Mesodermal cell (in vitro differentiated cells): ENCODE measurements around the gene APP.

Source experiments
- H3K27ac ChIP-seq: 2 replicates; pipeline ENCODE4 v1.7.0; 2013; ENCODE audit warnings: mild to moderate bottlenecking, low read depth, low read length, moderate library complexity; ENCODE audit not compliant: severe bottlenecking
- H3K36me3 ChIP-seq: 2 replicates; pipeline ENCODE4 v1.7.1; 2013; ENCODE audit warnings: mild to moderate bottlenecking, low read length, moderate library complexity; ENCODE audit not compliant: control insufficient read depth, insufficient read depth
- H3K4me1 ChIP-seq: one replicate; pipeline ENCODE4 v1.7.1; 2013; ENCODE audit warnings: mild to moderate bottlenecking, low read length; ENCODE audit not compliant: insufficient read depth, control insufficient read depth, poor library complexity, severe bottlenecking
- H3K4me3 ChIP-seq: 2 replicates; pipeline ENCODE4 v1.7.0; 2013; ENCODE audit warnings: low read length, control low read depth, mild to moderate bottlenecking; ENCODE audit not compliant: insufficient read depth, poor library complexity, severe bottlenecking; ENCODE audit errors: extremely low read depth
- H3K9me3 ChIP-seq: 2 replicates; pipeline ENCODE4 v1.7.1; 2013; ENCODE audit warnings: mild to moderate bottlenecking, low read length, moderate library complexity; ENCODE audit not compliant: control insufficient read depth
- WGBS, 2 experiments: methylation state at CpG; one replicate each; pipeline ENCODE4 v1.1.5; 2013; ENCODE audit warnings: missing lambda C conversion rate in 2 of 2; ENCODE audit not compliant: insufficient coverage in 2 of 2; 5-methylcytosine and 5-hydroxymethylcytosine counted together

APP gene

GRCh38 chr21:25872271-25872670 lies 298.3 kb downstream of the APP start:
- no peak overlapping the region for H3K27ac ChIP-seq
- H3K36me3 ChIP-seq = peaks cover 11% of the 10 kb centered on the region
- H3K4me1 ChIP-seq = no peaks in the 10 kb centered on the region
- no peaks in the 10 kb centered on the region for H3K9me3 ChIP-seq
- WGBS, 2 experiments = 92% methylated on average over 2 of the region's 4 CpGs; no CpG with 5 or more reads in 1 of the 2 experiments
- no peak overlapping the region for H3K4me3 ChIP-seq

- WGBS, 2 experiments = 94 to 100% methylated on average over 2 of the region's 3 CpGs
- no peaks in the 10 kb centered on the region for H3K9me3 ChIP-seq
- no peak overlapping the region for H3K27ac ChIP-seq
- H3K4me1 ChIP-seq = no peaks in the 10 kb centered on the region
- H3K4me3 ChIP-seq = no peak overlapping the region
- peaks cover 11% of the 10 kb centered on the region for H3K36me3 ChIP-seq
Observed at GRCh38 chr21:25871566-25871965, 299.0 kb downstream of the APP start.

GRCh38 chr21:25870084-25870483 lies 300.5 kb downstream of the APP start:
- Histone ChIP-seq H3K9me3 (no peaks in the 10 kb centered on the region), H3K27ac (no peak overlapping the region), H3K36me3 (peaks cover 11% of the 10 kb centered on the region), H3K4me3 (no peak overlapping the region), H3K4me1 (peaks cover 3% of the 10 kb centered on the region)
- 88 to 96% methylated on average over 4 of the region's 4 CpGs for WGBS, 2 experiments

GRCh38 chr21:25867061-25867460 lies 303.5 kb downstream of the APP start:
- WGBS, 2 experiments = 88 to 90% methylated on average over 1 of the region's 1 CpG
- H3K4me1 ChIP-seq = peaks cover 3% of the 10 kb centered on the region
- H3K36me3 ChIP-seq = peaks cover 3% of the 10 kb centered on the region

GRCh38 chr21:25863747-25864146 lies 306.8 kb downstream of the APP start:
- 90 to 96% methylated on average over 3 of the region's 4 CpGs for WGBS, 2 experiments
- H3K4me3 ChIP-seq = no peak overlapping the region
- no peak overlapping the region for H3K27ac ChIP-seq
- peaks cover 3% of the 10 kb centered on the region for H3K4me1 ChIP-seq
- H3K9me3 ChIP-seq = no peaks in the 10 kb centered on the region
- no peaks in the 10 kb centered on the region for H3K36me3 ChIP-seq

More at GRCh38 chr21:25867061-25867460, 303.5 kb downstream of the APP start:
- H3K9me3 ChIP-seq = no peaks in the 10 kb centered on the region
- no peak overlapping the region for H3K4me3 ChIP-seq
- H3K27ac ChIP-seq = no peak overlapping the region

- Histone ChIP-seq H3K36me3 (no peaks in the 10 kb centered on the region), H3K9me3 (no peaks in the 10 kb centered on the region), H3K4me1 (peaks cover 3% of the 10 kb centered on the region), H3K27ac (no peak overlapping the region), H3K4me3 (no peak overlapping the region)
- WGBS, 2 experiments = 80 to 100% methylated on average over 1 of the region's 1 CpG
Observed at GRCh38 chr21:25863031-25863430, 307.5 kb downstream of the APP start.

- Histone ChIP-seq H3K27ac (no peak overlapping the region), H3K36me3 (no peaks in the 10 kb centered on the region), H3K4me1 (peaks cover 3% of the 10 kb centered on the region), H3K4me3 (no peak overlapping the region), H3K9me3 (no peaks in the 10 kb centered on the region)
- 80% methylated on average over 1 of the region's 1 CpG for WGBS, 2 experiments
Observed at GRCh38 chr21:25862596-25862995, 308.0 kb downstream of the APP start.

GRCh38 chr21:25862112-25862511 lies 308.5 kb downstream of the APP start:
- no peak overlapping the region for H3K27ac ChIP-seq
- no peak overlapping the region for H3K4me3 ChIP-seq
- 87 to 100% methylated on average over 1 to 2 of the region's 3 CpGs for WGBS, 2 experiments
- no peaks in the 10 kb centered on the region for H3K36me3 ChIP-seq
- H3K9me3 ChIP-seq = no peaks in the 10 kb centered on the region
- peaks cover 3% of the 10 kb centered on the region for H3K4me1 ChIP-seq

- Histone ChIP-seq H3K4me3 (no peak overlapping the region), H3K4me1 (no peaks in the 10 kb centered on the region), H3K9me3 (no peaks in the 10 kb centered on the region), H3K27ac (no peak overlapping the region), H3K36me3 (no peaks in the 10 kb centered on the region)
- 76 to 94% methylated on average over 2 to 4 of the region's 5 CpGs for WGBS, 2 experiments
Observed at GRCh38 chr21:25859235-25859929, 311.2 kb downstream of the APP start.

- Histone ChIP-seq H3K9me3 (no peaks in the 10 kb centered on the region), H3K36me3 (no peaks in the 10 kb centered on the region), H3K27ac (no peak overlapping the region), H3K4me3 (no peak overlapping the region), H3K4me1 (no peaks in the 10 kb centered on the region)
- WGBS, 2 experiments = 60% methylated on average over 1 of the region's 3 CpGs; no CpG with 5 or more reads in 1 of the 2 experiments
Observed at GRCh38 chr21:25858325-25858724, 312.2 kb downstream of the APP start.

- no peaks in the 10 kb centered on the region for H3K9me3 ChIP-seq
- no peak overlapping the region for H3K4me3 ChIP-seq
- H3K36me3 ChIP-seq = no peaks in the 10 kb centered on the region
- no peaks in the 10 kb centered on the region for H3K4me1 ChIP-seq
- WGBS, 2 experiments = 63 to 75% methylated on average over 2 to 3 of the region's 6 CpGs
- H3K27ac ChIP-seq = no peak overlapping the region
Observed at GRCh38 chr21:25857308-25858074, 313.1 kb downstream of the APP start.
